Sigmoid colon (tissue), 7 donors: ENCODE data around the gene MAP1LC3C. TPM values are rescaled to one million over a fixed set of nuclear protein-coding genes. Genes with fewer than 3 reads are reported as not detected.

ENCODE experiments used
- DNase-seq: peaks from one replicate; pipeline ENCODE4 v3.0.0-alpha.2; 2019
- H3K27ac ChIP-seq, 4 donors: fragments of 200-600 bp; sonication (generic); one replicate each; pipeline ENCODE4 v1.5.1; 2016 to 2019; ENCODE audit warnings: mild to moderate bottlenecking in 1 of 4
- H3K27me3 ChIP-seq, 3 donors: fragments of 200-600 bp; sonication (generic); one replicate each; pipeline ENCODE4 v1.5.1; 2019; ENCODE audit warnings: mild to moderate bottlenecking in 1 of 3
- H3K36me3 ChIP-seq, 4 donors: fragments of 200-600 bp; sonication (generic); one replicate each; pipeline ENCODE4 v1.5.1; 2016 to 2019
- H3K4me1 ChIP-seq, 4 donors: fragments of 200-600 bp; sonication (generic); one replicate each; pipeline ENCODE4 v1.5.1; 2017 to 2019
- H3K4me3 ChIP-seq, 4 donors: fragments of 200-600 bp; sonication (generic); one replicate each; pipeline ENCODE4 v1.5.1; 2017 to 2019; ENCODE audit warnings: mild to moderate bottlenecking in 2 of 4, moderate library complexity in 1 of 4
- H3K9me3 ChIP-seq, 4 donors: fragments of 200-600 bp in 3 of 4; sonication (generic) in 3 of 4; one replicate each; pipeline versions ENCODE4 v1.5.1 to v1.6.1; 2013 to 2019
- EP300 ChIP-seq, 4 donors: sonication (generic); formaldehyde crosslinking; IDR thresholded peaks; one replicate each; pipeline ENCODE4 v1.6.1; 2017; ENCODE audit warnings: antibody characterized with exemption in 4 of 4
- POLR2A ChIP-seq, 2 donors: fragments of 450-650 bp; IDR thresholded peaks; one replicate each; pipeline ENCODE4 v1.6.1; 2016; ENCODE audit warnings: antibody characterized with exemption in 2 of 2, mild to moderate bottlenecking in 2 of 2, moderate library complexity in 2 of 2
- POLR2AphosphoS5 ChIP-seq, 4 donors: sonication (generic); formaldehyde crosslinking; IDR thresholded peaks; one replicate each; pipeline ENCODE4 v1.6.1; 2017; ENCODE audit warnings: antibody characterized with exemption in 4 of 4
- WGBS, 2 donors: extraction: QIAGEN DNeasy Blood & Tissue Kit; methylation state at CpG; one replicate each; pipeline ENCODE4 v1.1.7; 2013; 5-methylcytosine and 5-hydroxymethylcytosine counted together
- intact Hi-C: fragments of 100-400 bp; cut with DNase I; formaldehyde crosslinking; loops from one replicate; pipeline ENCODE4 v1.15.1; 2023
- polyA plus RNA-seq, 3 donors: library from polyadenylated mRNA; stranded (reverse); fragments of 200-250 nt; gene quantifications; one replicate each; pipeline ENCODE4 v1.2.3, GENCODE V29; 2013
- total RNA-seq, 4 donors: library from RNA; depleted of rRNA; stranded (reverse); fragments of >200 nt; gene quantifications; one replicate each; pipeline ENCODE4 v1.1.0, GENCODE V29; 2016
- TF ChIP-seq, protein P1 (sequence below), 4 experiments: fragments of 450-650 bp in 3 of 4; fragments of 200-600 bp in 1 of 4; IDR thresholded peaks; one replicate each; pipeline ENCODE4 v1.5.1; 2016 to 2019; ENCODE audit warnings: antibody characterized with exemption in 4 of 4, mild to moderate bottlenecking in 3 of 4, moderate library complexity in 2 of 4
- donor health status: healthy with polysubstance abuse.
- donor health status: Bipolar disorder and iron deficiency.
- donor health status: healthy.

MAP1LC3C gene
- total and polyA plus RNA-seq, 7 donors: 1.3 to 8.1 (median 5.0) TPM; not detected in 2

DNA sequence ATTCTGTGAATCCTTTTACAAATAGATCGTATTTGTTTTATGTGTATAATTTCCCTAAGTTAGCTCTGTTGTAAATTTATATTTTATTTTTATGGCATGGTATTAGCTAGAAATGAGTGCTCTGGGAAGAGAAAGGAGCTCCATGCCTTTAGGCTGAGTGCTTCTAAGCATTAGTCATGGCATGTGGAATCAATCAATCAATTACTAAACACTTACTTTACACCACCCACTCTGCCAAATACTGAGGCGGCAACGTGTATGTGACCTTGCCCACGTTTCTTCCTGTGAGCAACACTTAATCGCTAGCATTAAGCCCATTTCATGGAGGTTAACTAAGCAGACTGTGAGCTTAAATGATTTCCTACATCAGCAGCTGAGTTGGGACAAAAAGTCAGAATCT, 48.5 kb downstream of the MAP1LC3C start:
- Histone ChIP-seq H3K27me3 (no peaks in the 10 kb centered on the region), H3K9me3 (no peaks in the 10 kb centered on the region), H3K27ac (no peak overlapping the region), H3K36me3 (no peaks in the 10 kb centered on the region), H3K4me1 (no peaks in the 10 kb centered on the region), H3K4me3 (no peak overlapping the region)
- intact Hi-C loops: no loop called here
- TF ChIP-seq, protein P1, sequence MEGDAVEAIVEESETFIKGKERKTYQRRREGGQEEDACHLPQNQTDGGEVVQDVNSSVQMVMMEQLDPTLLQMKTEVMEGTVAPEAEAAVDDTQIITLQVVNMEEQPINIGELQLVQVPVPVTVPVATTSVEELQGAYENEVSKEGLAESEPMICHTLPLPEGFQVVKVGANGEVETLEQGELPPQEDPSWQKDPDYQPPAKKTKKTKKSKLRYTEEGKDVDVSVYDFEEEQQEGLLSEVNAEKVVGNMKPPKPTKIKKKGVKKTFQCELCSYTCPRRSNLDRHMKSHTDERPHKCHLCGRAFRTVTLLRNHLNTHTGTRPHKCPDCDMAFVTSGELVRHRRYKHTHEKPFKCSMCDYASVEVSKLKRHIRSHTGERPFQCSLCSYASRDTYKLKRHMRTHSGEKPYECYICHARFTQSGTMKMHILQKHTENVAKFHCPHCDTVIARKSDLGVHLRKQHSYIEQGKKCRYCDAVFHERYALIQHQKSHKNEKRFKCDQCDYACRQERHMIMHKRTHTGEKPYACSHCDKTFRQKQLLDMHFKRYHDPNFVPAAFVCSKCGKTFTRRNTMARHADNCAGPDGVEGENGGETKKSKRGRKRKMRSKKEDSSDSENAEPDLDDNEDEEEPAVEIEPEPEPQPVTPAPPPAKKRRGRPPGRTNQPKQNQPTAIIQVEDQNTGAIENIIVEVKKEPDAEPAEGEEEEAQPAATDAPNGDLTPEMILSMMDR (IDR thresholded peaks at IDR 0.05): no peak
- TF ChIP-seq EP300 (IDR thresholded peaks at IDR 0.05) (no peak), POLR2A (IDR thresholded peaks at IDR 0.05) (no peak), POLR2AphosphoS5 (IDR thresholded peaks at IDR 0.05) (no peak)
- DNase-seq: no peak
- 74 to 78% methylated on average over 5 of the region's 5 CpGs for WGBS, 2 donors

DNA sequence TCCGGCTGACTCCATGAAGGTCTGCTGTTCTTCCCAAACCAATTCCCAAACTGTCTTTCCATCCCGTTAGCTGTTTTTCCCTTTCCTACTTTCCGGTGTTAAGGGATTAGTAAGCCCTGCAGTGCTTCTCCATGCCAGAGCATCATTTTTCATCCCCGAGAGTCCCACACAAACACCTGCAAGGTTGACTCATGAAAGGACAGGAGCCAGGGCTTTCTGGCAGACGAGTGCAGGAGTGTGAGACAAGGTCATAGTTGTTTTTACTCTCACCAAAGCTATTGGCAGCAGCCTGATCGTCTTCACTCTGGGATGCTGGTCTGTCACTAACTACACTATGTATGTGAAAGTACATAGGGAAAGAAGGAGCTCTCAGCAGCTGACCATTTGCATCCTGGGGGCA, 51.5 kb downstream of the MAP1LC3C start:
- H3K9me3 ChIP-seq: no peaks in the 10 kb centered on the region
- DNase-seq: no peak
- H3K27ac ChIP-seq: no peak overlapping the region
- no peaks in the 10 kb centered on the region for H3K27me3 ChIP-seq
- no peak overlapping the region for H3K4me3 ChIP-seq
- no peaks in the 10 kb centered on the region for H3K36me3 ChIP-seq
- H3K4me1 ChIP-seq: no peaks in the 10 kb centered on the region
- TF ChIP-seq, protein P1 (IDR thresholded peaks at IDR 0.05): no peak
- TF ChIP-seq POLR2A (IDR thresholded peaks at IDR 0.05) (no peak), EP300 (IDR thresholded peaks at IDR 0.05) (no peak), POLR2AphosphoS5 (IDR thresholded peaks at IDR 0.05) (no peak)
- WGBS, 2 donors: 73 to 78% methylated on average over 6 of the region's 6 CpGs
- intact Hi-C loops: no loop called here

Other genes with a start within 250 kb of the MAP1LC3C start
- gene EXO1, start 150.9 kb downstream of the MAP1LC3C start, total RNA-seq: under 1 TPM in 2 of 4 donors, not detected in 2; 0.27 to 0.71 TPM
- 1 to 10 TPM in 2 of 3 donors, under 1 TPM in 1; under 0.01 to 3.4 (median 1.6) TPM for gene EXO1, start 150.9 kb downstream of the MAP1LC3C start, polyA plus RNA-seq
- gene BECN2, start 41.3 kb downstream of the MAP1LC3C start, total RNA-seq: not detected
- gene BECN2, start 41.3 kb downstream of the MAP1LC3C start, polyA plus RNA-seq: not detected